ENCODE results near the gene REXO5. TPM values are rescaled to one million over a fixed set of nuclear protein-coding genes. Genes with fewer than 3 reads are reported as not detected.

Gene REXO5
- total RNA-seq, 2 experiments from 2014 or later, result 26.5 to 38.9 TPM

DNA sequence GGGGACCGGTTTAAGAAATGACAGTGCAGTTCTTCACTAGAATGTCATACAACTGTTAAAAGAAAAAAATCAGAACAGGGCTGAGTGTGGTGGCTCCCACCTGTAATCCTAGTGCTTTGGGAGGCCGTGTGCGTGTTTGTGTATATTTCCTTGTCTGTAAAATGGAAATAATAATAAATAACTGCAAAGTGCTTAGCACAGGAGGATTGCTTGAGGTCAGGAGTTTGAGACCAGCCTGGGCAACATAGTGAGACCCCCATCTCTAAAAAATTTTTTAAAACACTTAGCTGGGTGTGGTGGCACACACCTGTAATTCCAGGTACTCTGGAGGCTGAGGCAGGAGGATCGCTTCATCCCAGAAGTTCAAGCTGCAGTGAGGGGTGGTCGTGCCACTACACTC, 40.0 kb upstream of the REXO5 start:
- intact Hi-C loops (cut with micrococcal nuclease; ENCODE audit: unreplicated experiment), result no loop called here
- H3K9me3 ChIP-seq (ENCODE audit: low read length), result peaks cover 18% of the 10 kb centered on the region
- H3K4me1 ChIP-seq (ENCODE audit: insufficient read depth, low read length, poor library complexity, severe bottlenecking), result peaks cover 13% of the 10 kb centered on the region
- no TSS peak for BruUV-seq (replicated peaks)
- no peaks in the 10 kb centered on the region for H3K9me2 ChIP-seq (ENCODE audit: insufficient read depth, low read length)
- CTCF ChIA-PET (ENCODE audit: unreplicated experiment), result no interaction called here
- H3K36me3 ChIP-seq (ENCODE audit: insufficient read depth, low read length), result no peaks in the 10 kb centered on the region; the same call in 1 of the 2 replicates
- POLR2A ChIA-PET, result interaction anchor here (1.6 kb wide), 1 partner anchor 40 kb away, joined by 5 read pairs; the partner anchor contains the start of genes ERI2 and REXO5
- no peak for DNase-seq (ENCODE audit: low spot score)
- no peaks in the 10 kb centered on the region for H4K20me1 ChIP-seq (ENCODE audit: insufficient read depth, low read length)
- H3K4me3 ChIP-seq (ENCODE audit: low read depth, low read length, poor library complexity, severe bottlenecking), result no peak overlapping the region
- H3K4me2 ChIP-seq (ENCODE audit: low read length), result no peak overlapping the region
- TF ChIP-seq EZH2phosphoT487 (IDR thresholded peaks at IDR 0.05; ENCODE audit: borderline replicate concordance, low read depth, low read length), result no peak
- TF ChIP-seq, protein P1, sequence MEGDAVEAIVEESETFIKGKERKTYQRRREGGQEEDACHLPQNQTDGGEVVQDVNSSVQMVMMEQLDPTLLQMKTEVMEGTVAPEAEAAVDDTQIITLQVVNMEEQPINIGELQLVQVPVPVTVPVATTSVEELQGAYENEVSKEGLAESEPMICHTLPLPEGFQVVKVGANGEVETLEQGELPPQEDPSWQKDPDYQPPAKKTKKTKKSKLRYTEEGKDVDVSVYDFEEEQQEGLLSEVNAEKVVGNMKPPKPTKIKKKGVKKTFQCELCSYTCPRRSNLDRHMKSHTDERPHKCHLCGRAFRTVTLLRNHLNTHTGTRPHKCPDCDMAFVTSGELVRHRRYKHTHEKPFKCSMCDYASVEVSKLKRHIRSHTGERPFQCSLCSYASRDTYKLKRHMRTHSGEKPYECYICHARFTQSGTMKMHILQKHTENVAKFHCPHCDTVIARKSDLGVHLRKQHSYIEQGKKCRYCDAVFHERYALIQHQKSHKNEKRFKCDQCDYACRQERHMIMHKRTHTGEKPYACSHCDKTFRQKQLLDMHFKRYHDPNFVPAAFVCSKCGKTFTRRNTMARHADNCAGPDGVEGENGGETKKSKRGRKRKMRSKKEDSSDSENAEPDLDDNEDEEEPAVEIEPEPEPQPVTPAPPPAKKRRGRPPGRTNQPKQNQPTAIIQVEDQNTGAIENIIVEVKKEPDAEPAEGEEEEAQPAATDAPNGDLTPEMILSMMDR (conservative IDR thresholded peaks at IDR 0.05; ENCODE audit: low read length), result no peak
- H3K27ac ChIP-seq (ENCODE audit: low read depth, low read length, poor library complexity, severe bottlenecking), result no peak overlapping the region
- no peak overlapping the region for H2AFZ ChIP-seq (ENCODE audit: low read length)
- H3K79me2 ChIP-seq (ENCODE audit: insufficient read depth, low read depth, low read length), result no peaks in the 10 kb centered on the region

DNA sequence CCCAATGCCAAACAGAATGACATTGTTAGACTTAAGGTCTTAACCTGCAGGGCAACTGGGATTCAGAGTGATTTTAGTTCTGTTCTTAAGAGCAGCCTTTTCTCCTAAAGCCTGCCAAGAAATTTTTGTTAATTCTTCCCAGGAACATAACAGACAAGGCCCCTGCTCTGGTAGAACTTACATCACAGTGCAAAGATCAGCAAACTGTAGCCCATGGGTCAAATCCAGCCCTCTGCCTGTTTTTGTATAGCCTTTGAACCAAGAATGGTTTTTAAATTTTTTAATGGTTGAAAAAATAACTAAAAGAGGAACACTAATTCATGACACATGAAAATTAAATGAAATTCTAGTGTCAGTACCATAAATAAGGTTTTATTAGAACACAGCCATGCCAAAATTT, 38.8 kb upstream of the REXO5 start:
- TF ChIP-seq EZH2phosphoT487 (IDR thresholded peaks at IDR 0.05; ENCODE audit: borderline replicate concordance, low read depth, low read length), result no peak
- TF ChIP-seq, protein P1 (conservative IDR thresholded peaks at IDR 0.05; ENCODE audit: low read length), result no peak
- Histone ChIP-seq H4K20me1 (ENCODE audit: insufficient read depth, low read length) (no peaks in the 10 kb centered on the region), H3K9me2 (ENCODE audit: insufficient read depth, low read length) (no peaks in the 10 kb centered on the region), H3K4me1 (ENCODE audit: insufficient read depth, low read length, poor library complexity, severe bottlenecking) (peaks cover 13% of the 10 kb centered on the region), H3K36me3 (ENCODE audit: insufficient read depth, low read length) (no peaks in the 10 kb centered on the region), H3K4me3 (ENCODE audit: low read depth, low read length, poor library complexity, severe bottlenecking) (no peak overlapping the region), H3K79me2 (ENCODE audit: insufficient read depth, low read depth, low read length) (no peaks in the 10 kb centered on the region), H3K27ac (ENCODE audit: low read depth, low read length, poor library complexity, severe bottlenecking) (no peak overlapping the region), H2AFZ (ENCODE audit: low read length) (no peak overlapping the region), H3K4me2 (ENCODE audit: low read length) (no peak overlapping the region), H3K9me3 (ENCODE audit: low read length) (peaks cover 6% of the 10 kb centered on the region)
- CTCF ChIA-PET (ENCODE audit: unreplicated experiment), result no interaction called here
- DNase-seq (ENCODE audit: low spot score), result no peak
- intact Hi-C loops (cut with micrococcal nuclease; ENCODE audit: unreplicated experiment), result no loop called here
- no TSS peak for BruUV-seq (replicated peaks)
- POLR2A ChIA-PET, result no interaction called here

GRCh38 chr16:20768121-20768520, 38.2 kb upstream of the REXO5 start:
- CTCF ChIA-PET (ENCODE audit: unreplicated experiment), result no interaction called here
- Histone ChIP-seq H3K4me1 (ENCODE audit: insufficient read depth, low read length, poor library complexity, severe bottlenecking) (peaks cover 12% of the 10 kb centered on the region), H3K79me2 (ENCODE audit: insufficient read depth, low read depth, low read length) (no peaks in the 10 kb centered on the region), H2AFZ (ENCODE audit: low read length) (no peak overlapping the region), H3K27ac (ENCODE audit: low read depth, low read length, poor library complexity, severe bottlenecking) (no peak overlapping the region), H3K9me2 (ENCODE audit: insufficient read depth, low read length) (no peaks in the 10 kb centered on the region), H3K4me3 (ENCODE audit: low read depth, low read length, poor library complexity, severe bottlenecking) (no peak overlapping the region), H3K4me2 (ENCODE audit: low read length) (no peak overlapping the region), H3K36me3 (ENCODE audit: insufficient read depth, low read length) (no peaks in the 10 kb centered on the region), H4K20me1 (ENCODE audit: insufficient read depth, low read length) (no peaks in the 10 kb centered on the region), H3K9me3 (ENCODE audit: low read length) (peaks cover under 1% of the 10 kb centered on the region; the same call in 1 of the 2 replicates)
- no peak for DNase-seq (ENCODE audit: low spot score)
- TF ChIP-seq, protein P1 (conservative IDR thresholded peaks at IDR 0.05; ENCODE audit: low read length), result no peak
- TF ChIP-seq EZH2phosphoT487 (IDR thresholded peaks at IDR 0.05; ENCODE audit: borderline replicate concordance, low read depth, low read length), result no peak
- no TSS peak for BruUV-seq (replicated peaks)
- intact Hi-C loops (cut with micrococcal nuclease; ENCODE audit: unreplicated experiment), result no loop called here
- POLR2A ChIA-PET, result no interaction called here
